OCI-M1 (cell line): ENCODE results near the gene TMEM74B.
"Not testable (repeated sequence)": the region's sequence is repeated elsewhere in the genome, so short reads cannot be mapped to it uniquely, and the experiment has no call there.

Experiments
- DNase-seq: peaks from one replicate; lab custom pipeline; 2025; lab: John Stamatoyannopoulos, UW

Gene TMEM74B

DNA sequence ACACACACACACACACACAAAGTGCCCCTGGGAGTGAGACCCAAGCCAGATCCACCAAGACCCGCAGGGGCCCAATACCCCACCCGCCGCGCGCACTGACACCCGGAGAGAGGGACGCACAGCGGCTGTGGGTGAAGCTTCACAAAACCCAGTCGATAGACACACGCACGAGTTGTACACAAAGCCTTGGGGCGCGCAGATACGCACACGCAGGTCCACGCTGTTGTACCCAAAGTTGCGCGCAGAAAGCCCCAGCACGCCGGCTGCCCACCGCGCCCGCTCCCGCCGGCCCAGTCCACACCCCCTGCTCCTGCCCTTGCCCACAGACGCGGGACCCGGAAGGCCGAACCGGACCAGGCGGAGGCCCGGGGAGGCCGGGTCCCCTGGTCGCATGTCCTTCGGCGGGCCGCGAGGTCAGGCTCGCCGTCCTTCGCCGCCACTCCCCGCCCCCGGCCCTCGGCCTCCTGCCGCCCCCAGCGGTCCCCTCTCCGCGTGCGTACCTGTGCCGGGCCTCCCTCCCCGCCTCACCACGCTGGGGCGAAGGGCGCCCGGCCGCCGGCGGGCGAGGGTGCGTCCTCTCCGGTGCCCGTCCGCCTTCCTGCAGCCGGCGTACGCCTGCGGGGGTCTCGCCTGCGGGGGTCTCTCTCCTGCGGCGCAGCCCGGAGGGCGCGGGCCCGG lies at the start of gene TMEM74B:
TMEM74B (minus strand) TSS at position 344 of the 678 bp plus-strand sequence. CDS start 1,180 bp downstream, outside the sequence.
- no peak for DNase-seq

DNA sequence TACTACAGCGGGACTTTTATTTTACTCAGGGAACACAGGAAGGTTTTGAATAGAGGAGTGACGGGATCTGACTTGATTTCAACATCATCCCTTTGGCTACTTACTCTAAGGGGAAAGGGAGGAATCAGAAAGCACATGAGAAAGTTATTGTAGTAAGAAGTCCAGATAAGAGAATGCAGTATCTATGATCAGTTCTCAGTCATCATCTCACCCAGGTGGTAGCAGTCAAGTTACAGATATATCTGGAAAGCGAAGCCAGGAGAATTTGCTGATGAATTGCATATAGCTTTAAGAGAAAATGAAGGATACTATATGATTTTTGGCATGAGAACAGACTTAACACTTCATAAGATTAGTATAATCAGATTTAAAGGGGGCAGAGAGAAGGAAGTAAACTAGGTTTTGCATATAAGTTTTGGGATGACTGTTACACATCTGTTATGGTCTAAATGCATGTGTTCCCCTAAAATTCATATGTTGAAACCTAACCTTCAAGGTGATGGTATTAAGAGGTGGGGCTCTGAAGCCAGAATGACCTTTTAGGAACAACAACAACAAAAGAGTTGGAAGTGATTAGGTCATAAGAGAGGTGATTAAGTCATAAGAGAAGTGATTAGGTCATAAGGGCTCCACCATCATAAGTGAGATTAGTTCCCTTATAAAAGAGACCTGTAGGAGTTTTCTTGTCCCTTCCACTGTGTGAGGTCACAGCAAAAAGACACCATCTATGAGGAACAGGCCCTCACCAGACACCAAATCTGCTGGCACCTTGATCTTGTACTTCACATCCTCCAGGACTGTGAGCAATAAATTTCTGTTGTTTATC lies 47.7 kb upstream of the TMEM74B start:
- DNase-seq: no peak

DNA sequence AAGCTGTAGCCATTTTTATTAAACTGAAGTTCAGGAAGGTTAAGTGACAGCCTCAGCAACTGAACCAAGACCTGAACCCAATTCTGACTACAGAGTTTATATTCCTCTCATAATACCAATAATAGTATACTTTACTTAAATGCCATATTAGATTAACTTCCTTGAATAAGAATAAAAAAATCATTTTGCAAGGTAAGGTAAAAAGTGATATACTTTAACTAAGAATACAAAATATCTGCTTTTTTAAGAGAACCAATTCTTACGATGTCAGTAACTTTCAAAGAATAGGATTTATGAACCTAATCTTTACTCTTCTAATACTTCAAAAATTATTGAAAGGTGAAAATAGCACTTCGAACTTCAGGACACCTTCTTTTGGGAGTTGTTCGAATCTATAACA lies 44.8 kb upstream of the TMEM74B start:
- no peak for DNase-seq

DNA sequence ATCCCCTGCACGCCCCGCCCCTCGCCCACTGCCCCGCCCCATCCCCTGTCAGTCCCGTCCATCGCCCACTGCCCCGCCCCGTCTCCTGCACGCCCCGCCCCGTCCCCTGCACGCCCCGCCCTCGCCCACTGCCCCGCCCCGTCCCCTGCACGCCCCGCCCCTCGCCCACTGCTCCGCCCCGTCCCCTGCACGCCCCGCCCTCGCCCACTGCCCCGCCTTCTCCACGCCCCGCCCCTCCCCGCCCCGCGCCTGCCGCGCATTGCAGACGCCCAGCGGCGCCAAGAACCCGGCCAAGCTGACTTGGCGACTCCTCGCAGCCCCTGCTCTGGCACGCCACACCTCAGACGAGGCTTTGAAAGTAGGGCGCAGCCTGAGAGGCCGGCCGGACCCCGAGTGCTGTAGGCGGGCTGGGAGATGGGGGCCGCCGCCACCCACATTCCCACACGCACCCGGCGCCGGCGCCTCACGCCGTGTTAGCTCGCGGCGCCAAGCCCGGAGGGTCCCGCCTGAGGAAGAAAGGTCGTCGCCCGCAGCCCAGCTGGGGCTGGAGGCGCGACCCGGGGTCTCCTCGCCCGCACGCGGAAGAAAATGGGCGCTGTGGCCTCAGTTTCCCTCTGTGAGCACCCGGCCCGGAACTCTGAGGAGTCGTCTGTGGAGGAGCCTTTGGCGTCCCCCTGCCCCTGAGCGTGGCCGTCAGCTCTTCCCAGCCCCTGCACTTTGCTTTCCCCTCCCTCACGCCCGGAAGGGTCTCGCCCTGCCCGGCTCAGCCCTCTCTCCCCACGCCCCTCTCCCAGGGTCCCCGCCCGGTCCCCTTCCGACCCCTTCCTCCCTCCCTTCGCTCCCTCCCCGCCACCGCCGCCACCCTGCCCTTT lies 41.2 kb upstream of the TMEM74B start, which contains the start of gene RAD21L1:
RAD21L1 (plus strand) TSS at position 262 of the 872 bp plus-strand sequence. CDS start 2,410 bp downstream, outside the sequence.
- DNase-seq: peak; percentile 84

DNA sequence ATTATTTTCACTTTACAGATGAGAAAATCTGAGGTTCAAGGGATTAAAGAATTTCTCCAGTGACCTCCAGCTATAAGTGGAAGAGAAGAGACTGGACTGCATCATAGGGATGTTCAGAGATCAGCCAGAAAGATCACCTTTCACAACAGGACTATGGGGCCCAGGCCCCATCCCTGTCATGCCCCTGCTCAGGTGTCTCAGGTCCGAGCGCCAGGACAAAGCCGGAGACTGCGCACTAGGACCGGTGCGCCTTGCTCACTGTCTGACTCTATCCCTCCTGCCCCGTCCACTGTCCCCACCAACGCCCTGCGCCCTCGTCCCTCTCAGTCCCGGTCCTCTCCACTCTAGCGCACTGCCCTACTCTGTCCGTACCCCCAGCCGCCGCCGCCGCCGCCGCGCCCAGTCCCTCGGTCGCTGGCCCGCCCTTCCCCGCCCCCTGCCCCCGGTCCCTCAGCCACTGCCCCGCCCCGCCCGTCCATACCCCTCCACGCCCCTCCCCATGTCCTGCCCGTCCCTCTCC lies 40.5 kb upstream of the TMEM74B start:
- peak; percentile 84 for DNase-seq

DNA sequence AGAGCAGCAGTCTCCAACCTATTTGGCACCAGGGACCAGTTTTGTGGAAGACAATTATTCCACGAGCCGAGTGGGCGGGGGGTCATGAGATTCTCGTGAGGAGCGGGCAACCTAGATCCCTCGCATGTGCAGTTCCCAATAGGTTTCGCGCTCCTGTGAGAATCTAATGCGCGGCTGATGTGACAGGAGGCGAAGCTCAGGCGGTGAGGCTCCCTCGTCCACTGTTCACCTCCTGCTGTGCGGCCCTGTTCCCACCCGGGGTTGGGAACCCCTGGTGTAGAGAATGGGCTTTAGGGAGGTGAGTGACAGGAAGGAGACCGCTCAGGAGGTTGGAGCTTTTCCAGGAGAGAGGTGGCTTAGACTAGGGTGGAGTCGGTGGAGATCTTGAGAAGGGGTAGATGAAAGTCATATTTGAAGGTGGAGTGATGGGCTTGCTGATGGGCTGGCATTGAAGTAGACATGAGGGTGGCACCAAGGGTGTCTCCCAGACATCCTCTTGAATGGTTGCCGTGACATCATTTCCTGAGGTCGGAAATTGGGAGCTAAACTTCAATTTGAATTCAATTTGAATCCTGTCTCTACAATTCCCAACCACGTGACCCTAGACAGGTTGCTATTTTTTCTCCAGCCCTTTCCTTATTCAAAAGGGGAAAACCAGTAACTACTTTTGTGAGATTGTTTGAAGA lies 39.6 kb upstream of the TMEM74B start:
- DNase-seq: no peak

DNA sequence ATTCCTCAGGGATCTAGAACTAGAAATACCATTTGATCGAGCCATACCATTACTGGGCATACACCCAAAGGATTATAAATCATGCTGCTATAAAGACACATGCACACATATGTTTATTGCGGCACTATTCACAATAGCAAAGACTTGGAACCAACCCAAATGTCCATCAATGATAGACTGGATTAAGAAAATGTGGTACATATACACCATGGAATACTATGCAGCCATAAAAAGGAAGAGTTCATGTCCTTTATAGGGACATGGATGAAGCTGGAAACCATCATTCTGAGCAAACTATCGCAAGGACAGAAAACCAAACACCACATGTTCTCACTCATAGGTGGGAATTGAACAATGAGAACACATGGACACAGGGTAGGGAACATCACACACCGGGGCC lies 38.0 kb upstream of the TMEM74B start:
- not testable (repeated sequence) for DNase-seq

DNA sequence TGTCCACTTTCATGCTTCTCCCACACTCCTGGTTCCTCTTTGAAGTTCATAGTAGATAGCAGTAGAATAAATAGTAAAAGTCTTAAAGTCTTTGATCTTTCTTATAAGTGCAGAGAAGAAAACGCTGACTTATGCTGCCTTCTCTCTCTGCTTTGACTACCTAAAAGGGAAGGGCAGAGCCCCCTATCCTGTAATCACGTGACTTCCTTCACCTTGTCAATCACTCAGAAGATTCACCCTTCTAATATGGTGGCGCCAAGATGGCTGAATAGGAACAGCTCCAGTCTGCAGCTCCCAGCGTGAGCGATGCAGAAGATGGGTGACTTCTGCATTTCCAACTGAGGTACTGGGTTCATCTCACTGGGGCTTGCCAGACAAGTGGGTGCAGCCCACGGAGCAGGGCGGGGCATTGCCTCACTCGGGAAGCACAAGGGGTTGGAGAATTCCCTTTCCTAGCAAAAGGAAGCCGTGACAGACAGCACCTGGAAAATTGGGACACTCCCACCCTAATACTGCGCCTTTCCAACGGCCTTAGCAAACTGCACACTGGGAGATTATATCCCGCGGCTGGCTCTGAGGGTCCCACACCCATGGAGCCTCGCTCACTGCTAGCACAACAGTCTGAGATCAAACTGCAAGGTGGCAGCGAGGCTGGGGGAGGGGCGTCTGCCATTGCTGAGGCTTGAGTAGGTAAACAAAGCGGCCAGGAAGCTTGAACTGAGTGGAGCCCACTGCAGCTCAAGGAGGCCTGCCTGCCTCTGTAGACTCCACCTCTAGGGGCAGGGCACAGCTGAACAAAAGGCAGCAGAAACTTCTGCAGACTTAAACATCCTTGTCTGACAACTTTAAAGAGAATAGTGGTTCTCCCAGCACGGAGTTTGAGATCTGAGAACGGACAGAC lies 32.0 kb upstream of the TMEM74B start:
- DNase-seq: not testable (repeated sequence)

DNA sequence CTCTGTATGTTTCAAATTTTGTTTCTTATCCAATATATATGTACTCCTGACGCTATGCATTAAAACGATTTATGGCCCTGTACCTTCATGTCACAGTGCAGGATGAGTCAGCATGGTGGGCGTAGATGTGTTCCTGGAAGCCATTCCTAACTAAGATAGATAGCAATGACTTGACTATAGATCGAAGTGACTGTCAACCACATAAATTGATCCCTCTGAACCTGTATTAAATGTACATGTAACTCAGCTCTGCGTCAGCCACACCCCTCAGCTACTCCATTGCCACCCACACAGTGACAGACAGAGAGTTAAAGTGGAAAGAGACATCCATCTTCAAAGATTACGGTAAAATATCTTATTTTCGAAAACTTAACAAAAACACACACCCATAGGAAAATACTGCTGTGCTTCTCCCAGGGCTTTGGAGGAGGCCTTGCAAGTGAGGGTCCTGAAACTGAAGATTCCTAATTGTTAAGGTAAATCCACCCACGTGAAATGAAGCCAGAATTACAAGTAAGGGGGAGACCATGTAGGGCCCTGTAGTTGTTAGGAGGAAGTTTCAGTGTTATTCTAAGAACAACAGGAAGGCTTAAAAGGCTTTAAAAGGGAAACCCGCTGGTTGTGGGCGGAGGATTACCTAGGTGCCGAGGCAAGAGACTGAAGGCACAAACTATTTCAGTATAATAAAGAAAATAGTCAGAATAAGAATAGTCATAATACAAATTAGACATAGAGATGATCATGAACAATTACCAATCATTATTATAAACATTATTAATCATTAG lies 30.8 kb upstream of the TMEM74B start:
- peak; percentile 70 for DNase-seq

DNA sequence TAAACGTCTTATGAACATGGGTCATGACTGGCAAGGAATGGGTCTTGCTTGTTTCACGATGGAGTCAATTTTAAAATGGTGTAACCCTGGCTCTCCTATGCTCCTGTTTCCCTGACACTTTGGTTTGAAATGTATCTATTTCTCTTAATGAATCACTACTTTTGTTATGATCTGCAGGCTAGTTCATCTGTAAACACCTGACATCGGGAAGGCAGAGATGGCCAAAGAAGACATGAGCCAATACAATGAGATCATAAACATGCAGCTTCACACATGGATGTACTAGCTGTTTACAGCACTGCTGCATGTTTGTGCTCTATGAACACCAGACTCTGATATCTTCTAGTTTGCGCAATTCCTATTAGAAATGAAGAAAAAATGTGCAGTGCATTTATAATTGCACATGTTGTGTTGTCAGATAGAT lies 30.1 kb upstream of the TMEM74B start:
- DNase-seq: no peak

DNA sequence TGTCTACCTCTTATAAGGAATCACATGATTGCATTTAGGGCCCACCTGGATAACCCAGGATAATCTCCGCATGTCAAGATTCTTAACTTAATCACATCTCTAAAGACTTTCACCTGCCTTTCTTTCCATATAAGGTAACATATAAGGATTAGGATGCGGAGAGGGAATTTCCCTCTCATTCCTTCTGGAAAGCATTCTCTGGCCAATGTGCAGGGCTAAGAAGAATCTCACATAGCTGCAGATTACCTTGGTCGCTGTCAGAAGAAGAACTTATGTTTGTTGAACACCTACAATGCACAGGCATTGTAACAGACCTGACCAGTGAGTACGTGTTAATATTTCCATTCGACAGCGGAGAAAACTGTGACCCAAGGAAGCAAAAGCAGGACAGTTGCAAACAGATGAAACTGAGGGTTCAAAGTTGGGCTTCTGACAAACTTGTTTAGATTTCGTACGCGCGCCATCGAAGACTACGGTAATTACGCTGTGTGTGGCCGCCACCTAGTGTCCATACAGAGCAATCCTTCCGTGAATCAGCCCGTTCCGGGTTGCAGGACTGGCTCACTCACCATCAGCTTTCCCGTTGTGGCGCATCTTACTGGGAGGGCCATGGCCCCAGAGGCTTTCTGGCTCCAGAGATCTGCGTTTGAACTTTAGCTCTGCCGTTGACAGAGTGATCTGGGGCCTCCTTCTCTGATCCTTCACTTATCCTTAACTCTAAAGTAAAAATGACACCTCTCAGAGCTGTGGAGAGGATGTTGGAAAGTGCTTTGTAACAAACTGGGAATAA lies 28.0 kb upstream of the TMEM74B start:
- DNase-seq: peak; percentile 91

DNA sequence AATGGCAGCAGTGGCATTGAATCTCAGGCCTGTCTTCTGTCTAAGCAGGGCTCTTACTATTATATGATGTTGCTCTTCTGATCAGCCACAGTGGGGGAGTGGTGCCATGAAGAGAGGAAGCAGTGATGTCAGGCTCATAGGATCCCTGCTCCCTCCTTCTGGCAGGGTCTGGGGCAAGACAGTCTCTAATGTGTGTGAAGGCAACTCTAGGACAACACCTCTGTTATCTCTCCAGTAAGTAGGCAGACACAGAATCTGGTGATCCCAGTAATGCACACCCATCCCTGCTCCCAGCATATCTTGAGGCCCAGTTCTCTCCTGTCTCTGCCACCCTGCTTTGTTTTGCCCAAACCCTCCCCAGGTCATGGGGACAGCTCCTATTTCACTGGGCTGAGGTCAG lies 27.2 kb upstream of the TMEM74B start:
- DNase-seq: peak; percentile 44

DNA sequence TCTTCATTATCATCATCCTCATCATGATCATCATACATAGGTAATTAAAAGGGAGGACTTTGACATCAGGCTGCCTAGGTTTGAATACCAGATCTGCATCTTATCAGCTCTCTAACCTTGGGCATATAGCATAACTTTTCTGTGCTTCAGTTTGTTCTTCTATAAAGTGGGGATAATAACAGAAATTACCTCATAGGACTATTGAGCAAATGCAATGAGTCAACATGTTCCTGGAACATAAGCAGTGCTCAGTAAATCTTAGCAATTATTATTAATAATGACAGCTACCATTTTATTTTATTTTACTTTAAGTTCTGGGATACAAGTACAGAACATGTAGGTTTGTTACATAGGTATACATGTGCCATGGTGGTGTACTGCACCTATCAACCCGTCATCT lies 25.7 kb upstream of the TMEM74B start:
- no peak for DNase-seq

DNA sequence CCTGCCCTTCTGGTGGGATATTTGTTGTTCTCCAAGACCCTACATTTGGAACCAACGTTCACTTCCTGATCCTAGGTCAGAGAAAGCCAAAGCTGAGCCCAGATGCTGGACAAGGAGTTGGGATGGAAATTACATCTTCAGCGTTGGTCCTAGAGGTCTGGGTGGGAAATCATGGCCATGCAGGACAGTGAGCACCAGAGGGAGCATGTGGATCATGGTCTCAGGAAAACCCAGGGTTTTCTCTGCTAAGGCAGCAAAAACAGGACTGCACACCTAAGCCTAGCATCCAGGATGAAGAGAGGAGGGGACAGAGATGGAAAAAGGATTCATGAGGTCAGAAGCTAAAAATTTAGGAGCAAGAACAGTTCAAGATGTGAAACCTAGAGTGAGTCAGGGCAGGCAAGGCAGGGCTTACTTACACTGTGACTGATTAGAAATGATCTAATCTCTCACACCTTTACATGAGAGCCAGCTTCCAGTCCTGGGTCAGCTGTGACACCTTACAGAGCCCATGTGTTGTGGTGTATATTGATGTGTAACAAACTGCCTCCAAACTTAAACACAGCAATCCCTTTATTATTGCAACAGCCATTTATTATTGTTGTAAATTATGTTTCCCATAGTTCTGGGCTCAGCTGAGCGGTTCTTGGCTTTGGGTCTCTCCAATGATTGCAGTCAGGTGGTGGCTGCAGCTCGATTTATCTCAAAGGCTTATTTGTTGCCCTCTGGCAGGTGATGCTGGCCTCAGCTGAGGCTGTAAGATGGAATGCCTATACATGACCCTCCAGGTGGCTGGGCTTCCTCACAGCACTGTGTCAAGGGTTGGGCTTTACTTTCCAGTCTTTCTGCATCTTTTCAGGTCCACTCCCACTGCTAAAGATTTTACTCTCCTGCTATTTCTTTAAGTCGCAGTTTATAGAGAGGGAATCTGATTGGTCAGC lies 24.9 kb upstream of the TMEM74B start:
- DNase-seq: no peak

DNA sequence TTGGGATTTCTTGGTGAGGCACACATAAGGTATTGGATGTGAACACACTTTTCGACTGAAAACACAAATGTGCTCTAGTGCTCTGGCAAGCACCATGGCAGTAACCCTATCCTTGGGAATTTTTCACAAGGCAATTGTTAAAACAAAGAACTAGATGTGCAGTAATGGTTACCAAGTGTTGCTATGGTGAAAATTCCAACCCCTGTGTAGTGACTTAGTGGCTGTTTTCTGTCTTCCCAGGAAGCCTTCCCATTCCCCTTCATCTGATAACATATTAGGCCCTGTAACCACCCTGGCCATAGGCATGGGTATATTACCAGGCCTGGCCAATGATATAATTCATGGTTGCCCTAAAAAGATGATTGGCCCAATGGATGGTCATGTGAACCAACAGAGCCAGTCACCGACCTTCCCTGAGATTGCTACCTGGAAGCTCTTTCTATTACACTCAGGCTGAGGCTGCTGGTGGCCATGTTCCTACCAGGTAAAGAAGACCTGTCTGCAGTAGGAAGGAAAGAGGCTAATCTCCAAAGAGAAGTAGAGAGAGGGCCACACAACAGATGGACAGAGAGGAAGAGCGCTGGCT lies 22.6 kb upstream of the TMEM74B start:
- no peak for DNase-seq

DNA sequence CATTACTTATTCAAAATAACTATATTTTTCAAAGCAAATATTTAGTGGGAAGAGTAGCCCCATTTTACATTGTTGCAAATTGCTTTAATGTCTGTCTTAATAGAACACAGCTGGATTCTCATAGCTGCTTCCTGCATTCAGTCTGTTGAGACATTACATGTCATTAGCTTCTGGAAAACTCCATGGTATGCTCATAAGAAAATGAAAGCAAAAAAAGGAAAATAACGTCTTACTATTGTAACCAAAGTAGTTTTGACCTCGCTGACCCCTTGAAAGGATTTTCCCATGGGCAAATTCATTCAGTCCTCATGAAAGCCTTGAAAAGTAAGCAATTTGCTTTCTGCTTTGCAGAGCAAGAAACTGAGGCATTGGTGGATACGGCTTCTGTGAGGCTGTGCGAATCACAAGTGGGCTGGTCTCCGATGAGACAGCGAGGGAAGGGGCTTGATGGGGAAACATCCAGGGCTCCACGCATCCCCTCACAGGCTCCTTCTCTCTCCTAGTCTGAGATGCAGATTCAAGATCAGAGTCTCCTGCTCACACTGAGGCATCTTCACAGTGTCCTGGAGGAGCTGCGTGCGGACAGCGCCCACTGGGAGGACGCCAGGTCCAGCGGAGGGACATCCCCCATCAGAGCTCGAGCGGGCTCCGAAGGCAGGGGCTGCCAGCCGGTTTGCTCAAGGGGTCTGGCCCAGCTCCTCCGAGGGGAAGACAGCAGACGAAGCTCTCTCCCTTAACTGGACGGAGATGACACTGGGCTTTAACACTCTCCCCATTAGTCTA lies 21.8 kb upstream of the TMEM74B start:
- peak; percentile 22 for DNase-seq
